GM23338 (cell line): ENCODE measurements around the gene YIPF4. TPM values are rescaled to one million over a fixed set of nuclear protein-coding genes. Genes with fewer than 3 reads are reported as not detected.
A peak's percentile ranks its signal among the peaks of the same experiment; 100 is the strongest.

Experiments used
- ATAC-seq: fragments of 200-7000 bp; cut with Tn5 transposase; 3 replicates; pipeline ENCODE4 v1.9.1; 2020
- DNase-seq: peaks from one replicate; pipeline ENCODE4 v3.0.0-alpha.2; 2015; ENCODE audit warnings: low spot score
- H2AFZ ChIP-seq: fragments of 200-600 bp; sonication (generic); 2 replicates; pipeline ENCODE4 v1.8.0; 2016; ENCODE audit warnings: antibody characterized with exemption, mild to moderate bottlenecking, moderate library complexity
- H3F3A ChIP-seq: fragments of 200-600 bp; sonication (generic); replicated peaks from 2 replicates; pipeline ENCODE4 v1.8.0; 2017; ENCODE audit warnings: antibody characterized with exemption, mixed run types, low read depth
- H3K27ac ChIP-seq: fragments of 200-600 bp; sonication (generic); 2 replicates; pipeline ENCODE4 v1.6.1; 2016; ENCODE audit warnings: low read depth
- H3K27me3 ChIP-seq: fragments of 200-600 bp; sonication (generic); 2 replicates; pipeline ENCODE4 v1.8.0; 2016; ENCODE audit warnings: mild to moderate bottlenecking, mixed run types, moderate library complexity; ENCODE audit not compliant: insufficient read depth
- H3K36me3 ChIP-seq: fragments of 200-600 bp; sonication (generic); 2 replicates; pipeline ENCODE4 v1.8.0; 2016; ENCODE audit warnings: mild to moderate bottlenecking; ENCODE audit not compliant: insufficient read depth
- H3K4me1 ChIP-seq: fragments of 200-600 bp; sonication (generic); 2 replicates; pipeline ENCODE4 v1.8.0; 2016; ENCODE audit warnings: mild to moderate bottlenecking, moderate library complexity; ENCODE audit not compliant: insufficient read depth
- H3K4me2 ChIP-seq: fragments of 200-600 bp; sonication (generic); 2 replicates; pipeline ENCODE4 v1.7.1; 2017; ENCODE audit warnings: mixed run types
- H3K4me3 ChIP-seq: fragments of 200-600 bp; sonication (generic); 2 replicates; pipeline ENCODE4 v1.6.1; 2016; ENCODE audit warnings: mixed run types
- H3K79me2 ChIP-seq: fragments of 200-600 bp; sonication (generic); replicated peaks from 2 replicates; pipeline ENCODE4 v1.8.0; 2017; ENCODE audit warnings: mild to moderate bottlenecking; ENCODE audit not compliant: insufficient read depth
- H3K9me2 ChIP-seq: fragments of 200-600 bp; sonication (generic); 2 replicates; pipeline ENCODE4 v1.8.0; 2017; ENCODE audit not compliant: insufficient read depth
- H4K20me1 ChIP-seq: fragments of 200-600 bp; sonication (generic); replicated peaks from 2 replicates; pipeline ENCODE4 v1.8.0; 2017; ENCODE audit warnings: mild to moderate bottlenecking; ENCODE audit not compliant: insufficient read depth
- H3K27ac Mint-ChIP-seq: 2 replicates; pipeline ENCODE4 v1.8.0; 2020; ENCODE audit warnings: inconsistent platforms, mild to moderate bottlenecking, moderate library complexity, mixed read lengths
- H3K27me3 Mint-ChIP-seq: 3 replicates; pipeline ENCODE4 v1.8.0; 2022; ENCODE audit warnings: low read depth, mild to moderate bottlenecking, moderate library complexity, mixed read lengths, inconsistent platforms; ENCODE audit not compliant: insufficient read depth, poor library complexity
- H3K36me3 Mint-ChIP-seq: 3 replicates; pipeline ENCODE4 v1.8.0; 2021; ENCODE audit warnings: low read depth, mild to moderate bottlenecking, inconsistent platforms, moderate library complexity, mixed read lengths
- H3K4me1 Mint-ChIP-seq: 3 replicates; pipeline ENCODE4 v1.8.0; 2020; ENCODE audit warnings: mild to moderate bottlenecking, inconsistent platforms, mixed read lengths
- H3K4me3 Mint-ChIP-seq: 3 replicates; pipeline ENCODE4 v1.8.0; 2021; ENCODE audit warnings: moderate library complexity, mild to moderate bottlenecking, inconsistent platforms, mixed read lengths
- H3K9me3 Mint-ChIP-seq: 3 replicates; pipeline ENCODE4 v1.8.0; 2020; ENCODE audit warnings: moderate library complexity, mild to moderate bottlenecking, inconsistent platforms, mixed read lengths
- ETS1 ChIP-seq: IDR thresholded peaks from 2 replicates; pipeline ENCODE4 v1.6.1; 2016; ENCODE audit warnings: antibody characterized with exemption
- EZH2 ChIP-seq: fragments of 200-600 bp; sonication (generic); IDR thresholded peaks from one replicate; pipeline ENCODE4 v1.8.0; 2017; ENCODE audit warnings: antibody characterized with exemption, mild to moderate bottlenecking, low read depth; ENCODE audit not compliant: unreplicated experiment
- EZH2phosphoT487 ChIP-seq: fragments of 200-600 bp; sonication (generic); IDR thresholded peaks from one replicate; pipeline ENCODE4 v1.8.1; 2018; ENCODE audit warnings: antibody characterized with exemption; ENCODE audit not compliant: unreplicated experiment
- JUNB ChIP-seq: IDR thresholded peaks from one replicate; pipeline ENCODE4 v1.6.1; 2016; ENCODE audit warnings: antibody characterized with exemption; ENCODE audit not compliant: unreplicated experiment
- POLR2AphosphoS5 ChIP-seq: IDR thresholded peaks from 2 replicates; pipeline ENCODE4 v1.6.1; 2016; ENCODE audit warnings: antibody characterized with exemption, low read depth
- ZNF462 ChIP-seq: fragments of 250-450 bp; sonication (Bioruptor Pico); IDR thresholded peaks from 2 replicates; pipeline ENCODE4 v1.5.0; 2020; ENCODE audit warnings: mild to moderate bottlenecking, moderate library complexity
- long read RNA-seq: library from polyadenylated mRNA; unstranded; transcript quantifications from one replicate; pipeline ENCODE4 v2.0.0, GENCODE V29; 2020; ENCODE audit not compliant: unreplicated experiment
- polyA plus RNA-seq: library from polyadenylated mRNA; unstranded; fragments of >200 nt; fragmentation: Nextera tagmentation; extraction: Ambion mirVana; gene quantifications from 2 replicates; pipeline ENCODE4 v1.2.1, GENCODE V29; 2016
- total RNA-seq: library from RNA; depleted of rRNA; stranded (reverse); fragments of >200 nt; shearing (Covaris generic); gene quantifications from 2 replicates; pipeline ENCODE4 v1.2.3, GENCODE V29; 2014; rRNA removed

Gene YIPF4
- total RNA-seq (7.9 and 14.2 TPM in 2 replicates), polyA plus RNA-seq (21.5 and 24.9 TPM in 2 replicates)
- long read RNA-seq, full-length matches to known transcripts: 28 of 32 reads
- long read RNA-seq, partial matches to known transcripts: 1 of 32 reads
- long read RNA-seq, other reads (novel, unspliced or antisense): 3 of 32 reads

- Histone ChIP-seq H3K36me3 (no peaks in the 10 kb centered on the region), H3K79me2 (peaks cover 29% of the 10 kb centered on the region), H3K4me3 (peak within 1 kb of the TSS; percentile 80), H3K9me2 (no peaks in the 10 kb centered on the region), H3K4me1 (no peaks in the 10 kb centered on the region), H3F3A (no peaks in the 10 kb centered on the region; the same call in 1 of the 2 replicates), H3K27me3 (no peaks in the 10 kb centered on the region), H3K4me2 (peak within 1 kb of the TSS; percentile 95), H3K27ac (peak within 1 kb of the TSS; percentile 96), H2AFZ (peak within 1 kb of the TSS; percentile 2), H4K20me1 (no peaks in the 10 kb centered on the region)
- ATAC-seq (peak; percentile 97), DNase-seq (peak; percentile 95)
- H3K36me3 Mint-ChIP-seq: peaks cover 5% of the 10 kb centered on the region; the same call in 2 of the 3 replicates
- H3K4me1 Mint-ChIP-seq: 0 out of 3 replicates have a peak, but pooled peaks cover 3% of the 10 kb centered on the region
- H3K4me3 Mint-ChIP-seq: peak within 1 kb of the TSS; percentile 88
- H3K27ac Mint-ChIP-seq: peak within 1 kb of the TSS; percentile 88
- H3K27me3 Mint-ChIP-seq: peaks cover 6% of the 10 kb centered on the region
- no peaks in the 10 kb centered on the region for H3K9me3 Mint-ChIP-seq
- TF ChIP-seq ZNF462 (CRISPR knock-in tag) (no peak), EZH2phosphoT487 (no peak), POLR2AphosphoS5 (peak; percentile 70), EZH2 (no peak), JUNB (no peak), ETS1 (peak; percentile 63; the same call in 1 of the 2 replicates)
These were observed at the start of gene YIPF4 for GRCh38 chr2:32277674-32278477. Gene YIPF4 (plus strand): TSS chr2:32277904. CDS start chr2:32278156, 252 bp downstream.
